Prostate gland (tissue), 2 donors: ENCODE results near the gene TAS2R60. TPM values are rescaled to one million over a fixed set of nuclear protein-coding genes. Genes with fewer than 3 reads are reported as not detected.
"Not testable (repeated sequence)": the region's sequence is repeated elsewhere in the genome, so short reads cannot be mapped to it uniquely, and the experiment has no call there.

ENCODE experiments used
- DNase-seq: peaks from one replicate; pipeline ENCODE4 v3.0.0-alpha.2; 2019; ENCODE audit warnings: low spot score
- H3K27ac ChIP-seq, 2 donors: fragments of 200-600 bp; sonication (generic); 2 replicates each; pipeline ENCODE4 v1.5.1; 2017 to 2019
- H3K27me3 ChIP-seq: fragments of 200-600 bp; sonication (generic); replicated peaks from 2 replicates; pipeline ENCODE4 v1.5.1; 2019; ENCODE audit not compliant: insufficient read depth
- H3K36me3 ChIP-seq, 2 donors: fragments of 200-600 bp; sonication (generic); 1 replicate in 1 of 2; 2 replicates in 1 of 2; pipeline versions ENCODE4 v1.5.1 to v1.8.1; 2017 to 2019
- H3K4me1 ChIP-seq: fragments of 200-600 bp; sonication (generic); replicated peaks from 2 replicates; pipeline ENCODE4 v1.5.1; 2019
- H3K4me3 ChIP-seq, 2 donors: fragments of 200-600 bp; sonication (generic); 2 replicates each; pipeline ENCODE4 v1.5.1; 2017 to 2019
- H3K9me3 ChIP-seq: fragments of 200-600 bp; sonication (generic); 2 replicates; pipeline ENCODE4 v1.5.1; 2017
- POLR2A ChIP-seq: fragments of 450-650 bp; IDR thresholded peaks from one replicate; pipeline ENCODE4 v1.6.1; 2016; ENCODE audit warnings: antibody characterized with exemption, mild to moderate bottlenecking
- POLR2AphosphoS5 ChIP-seq: sonication (generic); formaldehyde crosslinking; IDR thresholded peaks from one replicate; pipeline ENCODE4 v1.6.1; 2017; ENCODE audit warnings: antibody characterized with exemption
- WGBS: methylation state at CpG from one replicate; pipeline ENCODE4 v1.1.5; 2018; 5-methylcytosine and 5-hydroxymethylcytosine counted together
- intact Hi-C: fragments of 100-400 bp; cut with DNase I; formaldehyde crosslinking; loops from one replicate; pipeline ENCODE4 v1.14.2; 2022
- total RNA-seq, 2 donors: library from RNA; depleted of rRNA; stranded (reverse); fragments of >200 nt; gene quantifications; one replicate each; pipeline ENCODE4 v1.1.0, GENCODE V29; 2016
- TF ChIP-seq, protein P1 (sequence below), 4 experiments: fragments of 200-600 bp in 2 of 4; fragments of 450-650 bp in 2 of 4; sonication (generic) in 2 of 4; IDR thresholded peaks; 1 replicate in 3 of 4; 2 replicates in 1 of 4; pipeline ENCODE4 v1.5.1; 2016 to 2019; ENCODE audit warnings: antibody characterized with exemption in 4 of 4, mild to moderate bottlenecking in 2 of 4, moderate library complexity in 2 of 4

Gene TAS2R60
- total RNA-seq, 2 donors from 2014 or later, result not detected

DNA sequence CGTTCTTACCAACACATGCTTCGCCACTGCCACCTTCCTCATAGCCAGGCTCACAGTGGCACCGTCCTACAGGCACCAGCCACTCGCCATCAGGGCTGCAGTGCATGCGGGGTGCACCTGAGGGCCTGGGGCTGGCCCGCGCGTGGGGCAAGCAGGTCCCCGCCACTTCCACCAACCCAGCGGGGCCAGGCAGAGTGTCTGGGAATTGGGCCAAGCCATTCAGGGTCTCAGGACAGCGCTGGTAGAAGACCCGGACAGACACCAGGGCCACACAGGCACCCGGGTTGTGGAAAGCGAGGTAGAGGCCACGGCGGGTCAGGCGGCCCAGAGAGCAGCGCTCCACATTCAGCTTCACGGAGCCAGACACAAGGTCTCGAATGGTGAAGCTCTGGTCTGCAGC is 43.6 kb upstream of the TAS2R60 start:
- 89% methylated on average over 20 of the region's 20 CpGs for WGBS
- Histone ChIP-seq H3K9me3 (no peaks in the 10 kb centered on the region), H3K4me1 (no peaks in the 10 kb centered on the region), H3K27me3 (no peaks in the 10 kb centered on the region), H3K4me3 (no peak overlapping the region), H3K36me3 (no peaks in the 10 kb centered on the region), H3K27ac (no peak overlapping the region)
- TF ChIP-seq, protein P1, sequence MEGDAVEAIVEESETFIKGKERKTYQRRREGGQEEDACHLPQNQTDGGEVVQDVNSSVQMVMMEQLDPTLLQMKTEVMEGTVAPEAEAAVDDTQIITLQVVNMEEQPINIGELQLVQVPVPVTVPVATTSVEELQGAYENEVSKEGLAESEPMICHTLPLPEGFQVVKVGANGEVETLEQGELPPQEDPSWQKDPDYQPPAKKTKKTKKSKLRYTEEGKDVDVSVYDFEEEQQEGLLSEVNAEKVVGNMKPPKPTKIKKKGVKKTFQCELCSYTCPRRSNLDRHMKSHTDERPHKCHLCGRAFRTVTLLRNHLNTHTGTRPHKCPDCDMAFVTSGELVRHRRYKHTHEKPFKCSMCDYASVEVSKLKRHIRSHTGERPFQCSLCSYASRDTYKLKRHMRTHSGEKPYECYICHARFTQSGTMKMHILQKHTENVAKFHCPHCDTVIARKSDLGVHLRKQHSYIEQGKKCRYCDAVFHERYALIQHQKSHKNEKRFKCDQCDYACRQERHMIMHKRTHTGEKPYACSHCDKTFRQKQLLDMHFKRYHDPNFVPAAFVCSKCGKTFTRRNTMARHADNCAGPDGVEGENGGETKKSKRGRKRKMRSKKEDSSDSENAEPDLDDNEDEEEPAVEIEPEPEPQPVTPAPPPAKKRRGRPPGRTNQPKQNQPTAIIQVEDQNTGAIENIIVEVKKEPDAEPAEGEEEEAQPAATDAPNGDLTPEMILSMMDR (IDR thresholded peaks at IDR 0.05), result no peak
- no peak for TF ChIP-seq POLR2AphosphoS5
- TF ChIP-seq POLR2A, result no peak
- no peak for DNase-seq
- intact Hi-C loops, result loop anchor here (10.0 kb wide), 1 partner anchor 545 kb away; the partner anchor contains the start of gene EPHB6

DNA sequence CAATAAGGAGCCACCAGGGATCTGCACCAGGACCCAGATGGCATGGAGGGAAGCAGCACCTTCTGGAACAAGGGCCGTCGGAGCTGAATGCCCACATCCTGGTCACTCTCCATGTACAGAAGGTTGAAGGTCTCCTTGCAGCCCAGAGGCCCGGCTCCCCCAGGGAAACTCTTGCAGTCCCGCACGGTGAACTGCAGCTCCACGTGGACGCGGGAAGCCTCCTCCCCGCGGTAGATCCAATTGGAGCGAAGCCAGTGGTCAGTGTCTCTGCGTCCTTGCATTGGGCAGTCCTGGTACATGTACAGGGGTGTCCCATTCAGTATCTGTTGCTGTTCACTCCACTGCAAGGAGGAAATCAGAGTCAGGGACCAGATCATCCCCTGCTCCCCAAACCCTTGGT is 42.0 kb upstream of the TAS2R60 start:
- intact Hi-C loops, result no loop called here
- TF ChIP-seq POLR2A, result no peak
- TF ChIP-seq, protein P1 (IDR thresholded peaks at IDR 0.05), result no peak
- TF ChIP-seq POLR2AphosphoS5, result no peak
- no peak for DNase-seq
- Histone ChIP-seq H3K9me3 (no peaks in the 10 kb centered on the region), H3K36me3 (no peaks in the 10 kb centered on the region), H3K4me3 (no peak overlapping the region), H3K27ac (no peak overlapping the region), H3K4me1 (no peaks in the 10 kb centered on the region), H3K27me3 (no peaks in the 10 kb centered on the region)
- 95% methylated on average over 12 of the region's 12 CpGs for WGBS

DNA sequence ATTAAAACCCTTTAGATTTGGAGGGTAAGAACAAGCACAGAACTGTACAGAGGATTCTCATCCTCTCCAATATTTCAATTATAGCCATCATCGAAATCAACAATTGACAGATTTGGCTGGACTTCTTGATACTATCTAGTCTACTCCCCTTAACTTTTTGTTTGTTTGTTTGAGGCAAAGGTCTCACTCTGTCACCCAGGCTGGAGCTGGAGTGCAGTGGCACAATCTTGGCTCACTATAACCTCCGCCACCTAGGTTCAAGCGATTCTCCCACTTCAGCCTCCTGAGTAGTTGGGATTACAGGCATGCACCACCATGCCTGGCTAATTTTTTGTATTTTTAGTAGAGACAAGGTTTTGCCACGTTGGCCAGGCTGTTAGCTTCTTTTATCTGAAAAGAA is 41.0 kb upstream of the TAS2R60 start:
- WGBS, result 73% methylated on average over 4 of the region's 4 CpGs
- H3K4me1 ChIP-seq, H3K4me3 ChIP-seq, H3K27ac ChIP-seq, DNase-seq, H3K36me3 ChIP-seq, H3K9me3 ChIP-seq, H3K27me3 ChIP-seq, intact Hi-C loops: not testable (repeated sequence)

DNA sequence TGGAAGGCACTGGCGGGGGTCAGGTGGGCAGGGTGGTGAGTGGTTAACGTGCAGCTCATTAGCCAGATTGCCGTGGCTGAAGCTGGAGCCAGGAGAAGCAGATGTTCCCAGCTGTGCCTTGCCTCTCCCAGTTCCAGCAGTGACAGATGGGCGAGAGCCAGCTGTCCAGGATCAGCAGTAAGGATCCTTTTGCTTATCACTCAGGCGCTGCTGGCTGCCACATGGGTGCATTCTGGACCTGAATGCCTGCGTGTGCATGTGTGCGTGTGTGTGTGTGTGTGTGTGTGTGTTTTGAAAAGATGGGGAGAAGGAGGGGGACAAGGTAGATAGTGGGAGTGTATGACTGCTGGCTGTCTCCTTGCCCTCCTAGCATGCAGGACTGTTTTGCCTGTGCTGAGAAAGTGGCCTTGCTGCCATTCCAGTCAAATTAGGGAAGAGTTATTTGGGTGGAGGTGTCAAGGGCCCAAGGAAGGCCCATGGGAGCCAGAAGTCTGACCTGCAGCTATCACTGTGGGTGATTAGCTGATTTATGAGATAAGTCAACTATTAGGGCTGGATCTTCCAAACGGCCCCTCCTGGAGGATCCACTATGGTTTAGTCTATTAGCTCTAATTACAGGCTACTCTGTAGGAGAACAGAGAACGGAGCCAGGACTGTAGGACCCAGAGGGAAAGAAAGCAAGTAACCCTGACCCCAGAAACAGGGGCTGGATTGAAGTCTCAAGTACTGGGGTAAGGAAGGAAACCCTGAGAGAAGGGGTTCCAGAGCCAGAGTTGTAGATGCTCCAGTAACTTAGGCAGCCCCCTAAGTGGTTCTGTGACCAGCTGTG is 37.9 kb upstream of the TAS2R60 start:
- Histone ChIP-seq H3K36me3 (no peaks in the 10 kb centered on the region), H3K4me3 (no peak overlapping the region), H3K27me3 (no peaks in the 10 kb centered on the region), H3K9me3 (no peaks in the 10 kb centered on the region), H3K4me1 (no peaks in the 10 kb centered on the region), H3K27ac (no peak overlapping the region)
- 54% methylated on average over 9 of the region's 9 CpGs for WGBS
- TF ChIP-seq POLR2A, result no peak
- TF ChIP-seq, protein P1 (IDR thresholded peaks at IDR 0.05), result no peak
- intact Hi-C loops, result loop anchor here (5.0 kb wide), 1 partner anchor 118 kb away; the partner anchor contains the start of gene CASP2
- DNase-seq, result no peak

DNA sequence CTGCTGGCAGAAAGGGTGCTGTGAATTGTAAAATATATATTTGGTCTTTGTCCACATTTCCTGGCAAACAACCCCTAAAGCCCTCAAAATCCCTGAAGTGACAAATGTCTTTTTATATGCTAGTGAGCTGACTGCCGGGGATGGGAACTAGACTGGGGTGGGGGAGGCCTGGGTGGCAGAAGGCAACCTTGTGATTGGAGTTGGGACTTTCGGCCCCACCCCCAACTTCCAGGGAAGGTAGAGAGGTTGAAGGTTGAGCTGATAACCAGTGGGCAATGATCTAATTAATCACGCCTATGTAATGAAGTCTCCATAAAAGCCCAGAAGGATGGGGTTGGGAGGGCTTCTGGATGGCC is 37.3 kb upstream of the TAS2R60 start:
- H3K4me1 ChIP-seq, result no peaks in the 10 kb centered on the region
- H3K9me3 ChIP-seq, result no peaks in the 10 kb centered on the region
- DNase-seq, result no peak
- TF ChIP-seq POLR2AphosphoS5 (no peak), POLR2A (no peak)
- TF ChIP-seq, protein P1 (IDR thresholded peaks at IDR 0.05), result no peak
- no peak overlapping the region for H3K4me3 ChIP-seq
- WGBS, result 79% methylated on average over 3 of the region's 3 CpGs
- no peaks in the 10 kb centered on the region for H3K36me3 ChIP-seq
- intact Hi-C loops, result loop anchor here (5.0 kb wide), 1 partner anchor 119 kb away; the partner anchor contains the start of gene CASP2
- no peaks in the 10 kb centered on the region for H3K27me3 ChIP-seq
- H3K27ac ChIP-seq, result no peak overlapping the region
